ENCODE measurements around the gene KLHL29. TPM values are rescaled to one million over a fixed set of nuclear protein-coding genes. Genes with fewer than 3 reads are reported as not detected.

The KLHL29 gene
- total and polyA plus RNA-seq, 10 donors: 1.5 to 30.5 (median 9.4) TPM

- no peaks in the 10 kb centered on the region for H3K27me3 ChIP-seq (replicated peaks in 1 of 7)
- H3K36me3 ChIP-seq: no peaks in the 10 kb centered on the region
- peaks cover 0 to 16% (median 10%) of the 10 kb centered on the region in 6 donors for H3K4me1 ChIP-seq
- H3K9me3 ChIP-seq: no peaks in the 10 kb centered on the region
- H3K27ac ChIP-seq: no peak overlapping the region
- H3K4me3 ChIP-seq: no peak overlapping the region
- TF ChIP-seq, protein P1, sequence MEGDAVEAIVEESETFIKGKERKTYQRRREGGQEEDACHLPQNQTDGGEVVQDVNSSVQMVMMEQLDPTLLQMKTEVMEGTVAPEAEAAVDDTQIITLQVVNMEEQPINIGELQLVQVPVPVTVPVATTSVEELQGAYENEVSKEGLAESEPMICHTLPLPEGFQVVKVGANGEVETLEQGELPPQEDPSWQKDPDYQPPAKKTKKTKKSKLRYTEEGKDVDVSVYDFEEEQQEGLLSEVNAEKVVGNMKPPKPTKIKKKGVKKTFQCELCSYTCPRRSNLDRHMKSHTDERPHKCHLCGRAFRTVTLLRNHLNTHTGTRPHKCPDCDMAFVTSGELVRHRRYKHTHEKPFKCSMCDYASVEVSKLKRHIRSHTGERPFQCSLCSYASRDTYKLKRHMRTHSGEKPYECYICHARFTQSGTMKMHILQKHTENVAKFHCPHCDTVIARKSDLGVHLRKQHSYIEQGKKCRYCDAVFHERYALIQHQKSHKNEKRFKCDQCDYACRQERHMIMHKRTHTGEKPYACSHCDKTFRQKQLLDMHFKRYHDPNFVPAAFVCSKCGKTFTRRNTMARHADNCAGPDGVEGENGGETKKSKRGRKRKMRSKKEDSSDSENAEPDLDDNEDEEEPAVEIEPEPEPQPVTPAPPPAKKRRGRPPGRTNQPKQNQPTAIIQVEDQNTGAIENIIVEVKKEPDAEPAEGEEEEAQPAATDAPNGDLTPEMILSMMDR (IDR thresholded peaks at IDR 0.05 in 8 of 11, conservative IDR thresholded peaks at IDR 0.05 in 3 of 11): no peak
- no peak for TF ChIP-seq POLR2AphosphoS5 (IDR thresholded peaks at IDR 0.05)
- no peak for TF ChIP-seq POLR2A (IDR thresholded peaks at IDR 0.05)
- no peak for DNase-seq
- intact Hi-C loops (cut with DNase I; ENCODE audit: low total_unique reads): no loop called here
- 55 to 68% (median 63%) methylated on average over 5 of the region's 5 CpGs for WGBS, 5 donors
Measured at GRCh38 chr2:23376075-23376474, 8.9 kb upstream of the KLHL29 start.

- intact Hi-C loops (cut with DNase I; ENCODE audit: low total_unique reads): no loop called here
- DNase-seq: no peak
- Histone ChIP-seq H3K4me3 (no peak overlapping the region), H3K4me1 (peaks cover 0 to 20% (median 13%) of the 10 kb centered on the region in 6 donors), H3K9me3 (no peaks in the 10 kb centered on the region), H3K36me3 (no peaks in the 10 kb centered on the region), H3K27me3 (replicated peaks in 1 of 7) (peaks cover 0 to 2% (median 0%) of the 10 kb centered on the region in 7 donors), H3K27ac (no peak overlapping the region)
- TF ChIP-seq, protein P1 (IDR thresholded peaks at IDR 0.05 in 8 of 11, conservative IDR thresholded peaks at IDR 0.05 in 3 of 11): no peak
- TF ChIP-seq POLR2A (IDR thresholded peaks at IDR 0.05): no peak
- no peak for TF ChIP-seq POLR2AphosphoS5 (IDR thresholded peaks at IDR 0.05)
- 86 to 92% (median 89%) methylated on average over 8 of the region's 8 CpGs for WGBS, 5 donors
Measured at GRCh38 chr2:23376972-23377371, 8.0 kb upstream of the KLHL29 start.

DNA sequence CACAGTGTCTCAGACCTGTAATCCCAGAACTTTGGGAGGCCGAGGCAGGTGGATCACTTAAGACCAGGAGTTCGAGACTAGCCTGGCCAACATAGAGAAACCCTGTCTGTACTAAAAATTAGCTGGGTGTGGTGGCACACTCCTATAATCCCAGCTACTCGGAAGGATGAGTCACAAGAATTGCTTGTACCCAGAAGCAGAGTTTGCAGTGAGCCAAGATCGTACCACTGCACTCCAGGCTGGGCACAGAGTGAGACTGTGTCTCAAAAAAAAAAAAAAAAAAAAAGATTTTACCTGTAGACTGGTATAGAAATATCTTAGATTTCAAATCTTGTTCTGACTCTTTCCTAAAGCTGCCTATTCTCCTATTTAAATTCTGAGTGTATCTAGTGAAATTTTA lies 7.2 kb upstream of the KLHL29 start:
- TF ChIP-seq POLR2A (IDR thresholded peaks at IDR 0.05) (no peak), POLR2AphosphoS5 (IDR thresholded peaks at IDR 0.05) (no peak)
- TF ChIP-seq, protein P1 (IDR thresholded peaks at IDR 0.05 in 8 of 11, conservative IDR thresholded peaks at IDR 0.05 in 3 of 11): no peak
- no peaks in the 10 kb centered on the region for H3K9me3 ChIP-seq
- no peak overlapping the region for H3K4me3 ChIP-seq
- H3K27me3 ChIP-seq (replicated peaks in 1 of 7): peaks cover 0 to 10% (median 0%) of the 10 kb centered on the region in 7 donors
- WGBS, 5 donors: 87 to 93% (median 90%) methylated on average over 4 of the region's 4 CpGs
- peaks cover 0 to 20% (median 13%) of the 10 kb centered on the region in 6 donors for H3K4me1 ChIP-seq
- no peaks in the 10 kb centered on the region for H3K36me3 ChIP-seq
- DNase-seq: no peak
- intact Hi-C loops (cut with DNase I; ENCODE audit: low total_unique reads): no loop called here
- no peak overlapping the region for H3K27ac ChIP-seq

- Histone ChIP-seq H3K27ac (no peak overlapping the region), H3K36me3 (no peaks in the 10 kb centered on the region), H3K4me1 (peaks cover 0 to 20% (median 13%) of the 10 kb centered on the region in 6 donors), H3K9me3 (no peaks in the 10 kb centered on the region), H3K4me3 (no peak overlapping the region), H3K27me3 (replicated peaks in 1 of 7) (peaks cover 0 to 17% (median 0%) of the 10 kb centered on the region in 7 donors)
- no peak for DNase-seq
- intact Hi-C loops (cut with DNase I; ENCODE audit: low total_unique reads): no loop called here
- 83 to 95% (median 86%) methylated on average over 2 of the region's 2 CpGs for WGBS, 5 donors
- TF ChIP-seq POLR2A (IDR thresholded peaks at IDR 0.05): no peak
- TF ChIP-seq POLR2AphosphoS5 (IDR thresholded peaks at IDR 0.05): no peak
- TF ChIP-seq, protein P1 (IDR thresholded peaks at IDR 0.05 in 8 of 11, conservative IDR thresholded peaks at IDR 0.05 in 3 of 11): no peak
Measured at GRCh38 chr2:23378496-23378895, 6.5 kb upstream of the KLHL29 start.
